ENCODE data around the gene SIAH2.
A peak's percentile ranks its signal among the peaks of the same experiment; 100 is the strongest.

The SIAH2 gene

DNA sequence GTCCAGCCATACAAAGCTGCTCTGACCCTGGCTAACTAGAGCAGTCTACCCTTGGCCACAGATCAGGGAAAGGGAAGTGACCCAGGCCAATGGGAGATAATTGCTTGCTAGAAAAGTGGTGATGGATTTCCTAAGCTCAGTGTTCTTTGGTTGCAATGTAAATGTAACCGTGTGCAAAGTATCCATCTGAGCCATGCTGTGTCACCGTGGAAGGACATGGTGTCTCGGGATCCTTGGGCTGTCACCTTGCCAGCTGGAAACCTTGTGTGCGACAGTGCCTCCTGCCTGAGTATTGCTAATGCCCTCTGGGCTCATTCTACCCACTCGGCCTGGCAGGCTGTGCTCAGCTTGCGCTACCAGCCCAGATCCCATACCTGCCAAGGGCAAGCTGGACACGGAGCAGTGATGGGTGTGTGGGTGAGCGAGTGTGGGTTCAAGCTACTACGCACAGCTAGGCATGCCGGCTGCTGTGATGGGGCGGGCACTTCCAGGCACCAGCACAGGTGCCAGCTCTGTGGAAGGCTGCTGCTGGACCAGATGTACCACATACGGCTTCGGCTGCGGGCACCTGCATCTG, 10.7 kb upstream of the SIAH2 start:
- no peak for DNase-seq

DNA sequence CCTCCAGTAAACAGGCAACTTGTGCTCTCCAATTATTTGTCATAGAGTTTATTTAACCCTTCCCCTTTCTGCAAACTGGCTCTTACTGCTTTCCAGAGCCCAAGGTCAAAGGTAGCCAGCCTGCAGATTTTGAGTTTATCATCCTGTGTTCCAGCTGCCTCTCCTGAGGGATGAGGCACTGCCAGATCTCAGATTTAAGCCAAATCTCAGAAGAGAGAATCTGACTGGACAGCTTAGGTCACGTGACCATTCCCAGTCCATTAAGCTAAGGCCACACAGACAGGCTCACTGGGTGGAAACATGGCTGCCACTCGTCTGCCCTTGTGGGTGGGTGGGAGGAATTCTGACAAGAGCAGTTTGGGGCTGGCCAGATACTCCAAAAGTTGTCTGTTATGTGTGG, 8.6 kb upstream of the SIAH2 start:
- DNase-seq: no peak

DNA sequence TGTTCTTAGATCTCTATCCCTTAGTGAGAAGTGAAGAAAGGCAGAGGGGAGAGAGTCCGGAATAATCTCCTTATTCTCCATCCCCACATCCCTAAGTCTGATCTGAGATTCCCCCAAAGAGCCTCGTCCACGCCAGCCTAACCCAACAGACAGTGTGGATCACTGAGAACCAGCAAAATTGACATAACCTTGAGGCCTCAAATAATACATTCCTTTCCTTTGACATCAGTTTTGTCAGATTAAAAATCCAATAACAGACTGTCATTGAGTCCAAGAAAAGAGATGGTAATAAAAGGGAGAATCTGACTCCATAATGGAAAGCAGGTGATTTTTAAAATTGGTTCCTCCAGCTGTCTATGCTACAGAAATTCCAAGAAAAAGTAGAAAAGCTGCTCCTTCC, 7.7 kb upstream of the SIAH2 start:
- no peak for DNase-seq

DNA sequence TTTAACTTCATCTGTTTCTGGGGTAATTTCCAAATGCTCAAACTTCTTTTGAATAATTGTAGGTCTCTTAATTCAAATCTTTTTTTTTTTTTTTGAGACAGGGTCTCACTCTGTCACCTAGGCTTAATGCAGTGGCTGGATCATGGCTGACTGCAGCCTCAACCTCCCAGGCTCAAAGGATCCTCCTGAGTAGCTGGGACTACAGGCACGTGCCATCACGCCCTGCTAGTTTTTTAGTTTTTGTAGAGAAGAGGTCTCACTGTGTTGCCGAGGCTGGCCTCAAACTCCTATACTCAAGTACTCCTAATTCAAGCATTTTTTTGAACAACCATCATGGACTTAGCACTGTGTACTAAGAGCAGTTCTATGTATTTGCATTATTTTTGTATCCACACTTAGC, 3.8 kb upstream of the SIAH2 start:
- no peak for DNase-seq

DNA sequence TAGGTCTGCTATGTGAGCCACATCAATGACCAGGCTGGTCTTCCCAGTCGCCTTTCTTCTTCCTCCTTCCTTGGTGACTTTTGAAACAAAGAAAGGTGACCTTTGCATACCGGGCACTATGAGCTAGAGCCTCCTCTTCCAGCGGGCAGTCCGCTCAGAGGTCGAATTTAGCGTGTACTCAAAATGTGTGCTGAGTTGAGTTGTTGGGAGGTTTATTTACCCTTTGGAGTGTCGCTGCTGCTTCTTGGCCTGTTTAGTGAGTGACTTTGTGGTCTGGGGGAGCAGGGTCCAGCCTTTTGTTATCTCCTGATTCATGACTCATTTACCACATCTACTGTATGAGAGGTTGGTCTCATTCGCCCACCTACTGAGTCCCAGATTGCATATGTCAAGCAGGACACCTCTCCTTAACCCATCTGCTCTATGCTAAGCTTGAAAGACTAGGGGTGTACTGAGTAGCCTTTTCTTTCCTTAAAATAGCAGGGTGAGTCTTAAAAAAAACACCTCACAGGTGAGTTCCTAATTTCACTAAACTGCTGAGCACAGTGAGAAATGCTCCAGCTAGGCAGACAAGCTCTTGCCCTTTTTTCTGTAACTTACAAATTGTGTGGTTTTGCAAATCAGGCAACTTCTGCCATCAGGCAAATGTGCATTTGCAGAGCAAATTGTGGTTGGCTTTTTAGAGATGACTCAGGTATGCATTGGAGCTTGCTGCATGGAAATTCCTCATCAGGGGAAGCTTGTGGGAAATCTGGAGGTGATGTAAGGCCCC, 3.2 kb upstream of the SIAH2 start:
- peak; percentile 58 to 88 for DNase-seq

DNA sequence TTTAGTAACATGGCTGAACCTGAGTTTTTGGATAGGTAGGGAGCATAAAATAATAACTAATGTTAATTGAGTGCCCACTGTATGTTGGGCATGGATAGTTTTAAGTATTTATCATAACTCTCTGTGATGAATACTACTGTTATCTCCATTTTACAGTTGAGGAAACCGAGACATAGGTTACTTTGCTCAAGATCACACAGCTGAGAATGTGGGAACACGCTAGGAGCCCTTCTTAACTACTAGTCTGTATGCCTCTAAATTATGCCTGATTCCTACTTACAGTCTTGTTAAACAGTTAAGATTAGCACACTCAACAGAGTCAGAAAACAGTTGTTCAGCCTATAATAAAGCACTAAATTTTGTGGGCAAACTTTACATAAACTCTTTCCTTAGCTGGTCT, 2.0 kb upstream of the SIAH2 start:
- no peak for DNase-seq

DNA sequence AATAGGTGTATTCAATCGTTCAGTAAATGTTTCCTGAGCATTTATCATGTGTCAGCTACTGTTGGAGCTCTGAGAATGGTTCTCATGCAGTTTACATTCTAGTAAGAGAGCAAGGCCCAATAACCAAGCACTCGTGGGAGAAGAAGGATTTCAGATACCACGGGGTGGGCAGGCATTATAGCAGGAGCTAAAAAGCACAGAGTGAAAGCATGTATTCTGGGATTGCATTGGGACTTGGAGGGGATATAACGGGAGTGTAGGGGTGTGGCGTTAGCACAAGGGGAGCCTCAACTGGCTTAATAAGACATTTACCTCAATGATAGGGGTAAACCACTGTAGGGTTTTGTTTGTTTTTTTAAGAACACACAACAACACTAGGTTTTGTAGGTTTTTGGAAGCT, 1.6 kb upstream of the SIAH2 start:
- DNase-seq: no peak

DNA sequence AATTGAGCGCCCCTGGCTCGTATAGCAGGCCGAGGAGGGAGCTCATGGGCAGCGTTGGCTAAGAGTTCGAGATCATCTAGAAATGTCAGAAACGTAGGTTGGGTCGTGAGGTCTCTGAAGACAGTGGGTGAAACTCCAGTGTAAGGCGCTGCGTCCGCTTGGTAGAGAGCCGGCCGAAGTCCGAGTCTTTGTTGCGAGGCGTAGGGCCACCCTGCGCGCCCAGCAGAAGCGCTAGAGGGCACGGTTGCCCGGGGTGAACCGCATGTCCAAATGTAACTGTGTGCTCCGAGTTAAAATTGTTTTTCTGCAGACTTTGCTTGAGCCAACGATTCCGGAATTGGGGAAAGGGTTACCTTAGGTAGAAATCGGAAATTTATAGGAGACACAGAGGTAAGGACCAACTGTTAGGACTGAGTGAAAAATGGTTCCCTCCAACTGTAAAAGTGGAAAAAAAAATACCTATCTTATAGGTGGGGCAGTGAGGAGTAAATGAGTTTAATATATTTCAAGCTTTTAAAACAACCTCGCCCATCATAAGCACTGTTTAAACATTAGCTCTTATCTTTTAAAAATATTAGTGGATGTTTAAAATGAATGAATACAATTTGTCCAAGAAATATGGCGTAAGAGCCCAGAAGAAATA, 993 bp upstream of the SIAH2 start:
- DNase-seq: peak; percentile 59 to 64

DNA sequence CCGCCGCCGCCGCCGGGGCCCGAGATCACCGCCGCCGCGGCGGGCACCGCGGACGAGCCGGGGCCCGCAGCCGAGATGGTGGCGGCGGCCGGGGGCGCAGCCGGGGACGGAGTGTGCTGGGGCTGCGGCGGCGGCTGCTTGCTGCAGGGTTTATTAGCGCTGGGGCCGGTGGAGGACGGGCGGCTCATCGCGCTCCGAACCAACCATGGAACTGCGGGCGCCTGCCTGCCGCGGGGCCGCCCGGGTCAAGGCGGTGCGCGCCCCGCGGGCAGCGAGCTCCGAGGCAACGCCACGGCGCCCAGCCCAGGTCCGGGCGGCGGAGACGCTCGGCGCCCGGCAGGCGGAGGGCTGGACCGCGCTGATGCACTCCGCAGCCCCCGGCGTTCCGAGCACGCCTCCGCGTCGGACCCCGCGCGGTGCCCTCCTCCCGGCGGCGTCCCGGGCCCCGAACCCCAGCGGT, 277 bp downstream of the SIAH2 start:
- no peak for DNase-seq

DNA sequence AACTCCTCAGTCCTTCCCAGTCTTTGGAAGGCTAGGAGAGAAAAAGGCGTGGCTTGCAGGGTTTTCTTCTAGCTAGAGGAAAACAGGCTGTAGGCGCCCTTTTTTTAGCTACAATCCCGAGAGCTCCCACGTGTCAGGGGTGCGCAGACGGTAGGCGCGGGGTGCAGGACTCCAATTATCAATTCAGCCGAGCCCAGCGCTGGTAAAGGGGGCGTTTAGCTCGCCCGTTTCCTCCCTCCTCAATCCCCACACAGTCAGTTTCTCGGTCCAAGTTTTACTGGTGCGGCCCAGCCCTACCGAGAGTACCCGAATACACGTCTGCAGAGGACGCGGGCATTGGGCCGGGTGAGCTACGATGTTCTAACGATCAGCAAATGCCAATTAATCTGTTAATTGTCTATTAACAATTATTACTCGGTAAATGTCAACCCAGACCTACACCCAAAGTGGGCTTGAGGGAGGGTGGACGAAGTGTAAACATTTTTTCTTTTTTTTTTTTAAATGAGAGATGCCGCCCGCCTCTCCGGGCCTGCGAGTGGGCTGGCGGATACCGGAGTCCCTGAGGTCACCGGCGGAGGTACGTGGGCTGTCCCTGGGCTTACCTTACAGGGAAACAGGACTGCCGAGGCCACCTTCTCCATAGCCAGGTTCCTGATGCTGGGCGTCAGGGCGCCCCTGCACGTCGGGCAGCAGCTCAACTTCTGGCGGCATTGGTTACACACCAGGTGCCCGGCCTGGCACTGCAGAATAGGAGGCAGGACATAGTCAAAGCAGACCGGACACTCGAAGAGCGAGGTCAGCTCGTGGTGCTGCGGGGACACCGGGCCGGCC, 923 bp downstream of the SIAH2 start:
- peak; percentile 55 to 67 for DNase-seq

DNA sequence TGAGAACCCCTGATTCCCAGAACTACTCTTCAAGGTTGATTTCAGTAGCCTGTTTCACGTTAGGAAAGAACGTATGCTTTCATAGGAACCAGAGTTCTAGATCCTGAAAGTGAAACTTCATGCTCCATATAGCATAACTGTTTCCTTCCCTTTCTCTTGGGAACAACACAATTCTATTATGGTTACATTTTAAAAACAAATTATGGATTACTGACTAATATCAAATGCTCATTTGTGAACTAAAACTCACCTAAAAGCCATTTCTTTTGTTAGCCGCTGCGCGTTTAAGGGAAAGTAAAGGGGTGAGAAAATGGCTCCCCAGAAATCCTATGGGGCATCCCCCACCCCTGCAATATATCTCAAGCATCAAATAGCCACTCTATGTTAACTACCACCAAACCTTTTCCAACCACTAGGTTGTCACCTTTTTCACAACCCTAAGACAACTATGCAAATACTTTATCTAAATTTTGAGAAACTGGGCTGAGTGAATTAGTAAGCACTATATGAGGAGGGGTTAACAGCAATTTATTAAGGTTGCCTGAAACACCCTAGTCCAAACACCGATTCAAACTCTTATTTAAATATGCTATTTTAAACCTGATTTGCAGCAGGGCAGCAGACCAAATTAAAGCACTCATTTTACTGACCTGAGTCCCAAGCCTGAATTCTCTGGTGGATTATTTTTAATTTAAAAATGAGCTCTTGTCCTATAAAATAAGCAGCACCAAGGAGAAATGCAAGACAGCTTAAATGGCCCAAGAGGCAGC, 2.4 kb downstream of the SIAH2 start:
- peak; percentile 60 to 61 for DNase-seq

DNA sequence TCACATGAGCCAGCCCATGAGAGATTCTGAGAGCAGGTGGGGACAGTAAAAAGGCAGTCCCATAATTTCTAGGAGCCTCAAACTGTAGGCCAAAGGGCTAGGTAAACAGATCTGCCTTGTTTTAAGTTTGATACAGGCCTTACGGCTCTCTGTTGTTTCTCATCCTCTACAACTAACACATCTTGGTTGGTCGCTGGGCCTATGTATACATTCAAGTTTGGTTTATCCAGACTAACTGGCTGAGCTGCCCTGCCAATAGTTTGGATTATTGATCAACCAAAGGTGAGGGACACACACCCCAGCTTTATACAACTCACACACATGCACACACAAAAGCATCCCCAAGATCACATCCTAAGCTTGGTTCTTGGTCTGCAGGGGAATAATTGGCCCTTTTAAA, 3.0 kb downstream of the SIAH2 start:
- no peak for DNase-seq

DNA sequence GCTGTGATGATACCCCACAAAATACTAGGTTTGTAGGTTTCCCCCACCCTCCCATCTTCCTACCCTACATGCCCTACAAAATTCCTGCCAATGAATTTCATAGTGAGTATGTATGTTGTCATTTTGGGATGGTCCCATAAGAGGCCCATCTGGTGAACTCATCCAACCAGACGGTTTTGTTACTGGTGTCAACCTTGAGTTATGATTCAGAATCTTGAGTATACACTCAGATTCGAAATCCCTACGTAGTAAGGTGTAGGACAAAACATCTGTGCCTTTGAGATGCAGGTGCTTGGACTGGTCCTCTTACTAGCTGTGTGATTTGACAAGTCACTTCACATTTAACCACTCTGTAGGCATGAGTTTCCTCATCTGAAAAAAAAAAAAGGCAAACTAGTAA, 3.6 kb downstream of the SIAH2 start:
- no peak for DNase-seq

DNA sequence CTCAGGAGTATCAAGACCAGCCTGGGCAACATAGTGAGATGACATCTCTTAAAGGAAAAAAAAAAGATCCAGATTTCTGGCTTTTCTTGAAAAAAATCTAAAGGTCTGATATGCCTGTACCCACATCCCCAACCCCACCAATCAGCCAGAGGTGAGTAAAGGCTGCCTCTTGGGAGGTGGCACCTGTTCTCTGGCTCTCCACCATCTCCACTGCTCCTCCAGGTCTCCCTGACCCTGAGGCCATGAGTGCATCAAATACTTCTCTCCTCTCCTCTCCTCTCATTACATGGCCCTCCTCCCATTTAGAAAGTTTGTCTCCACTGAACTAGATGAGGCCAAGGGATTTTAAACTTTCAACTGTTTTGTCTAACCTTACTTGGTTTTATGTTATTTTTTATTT, 5.2 kb downstream of the SIAH2 start:
- DNase-seq: no peak

DNA sequence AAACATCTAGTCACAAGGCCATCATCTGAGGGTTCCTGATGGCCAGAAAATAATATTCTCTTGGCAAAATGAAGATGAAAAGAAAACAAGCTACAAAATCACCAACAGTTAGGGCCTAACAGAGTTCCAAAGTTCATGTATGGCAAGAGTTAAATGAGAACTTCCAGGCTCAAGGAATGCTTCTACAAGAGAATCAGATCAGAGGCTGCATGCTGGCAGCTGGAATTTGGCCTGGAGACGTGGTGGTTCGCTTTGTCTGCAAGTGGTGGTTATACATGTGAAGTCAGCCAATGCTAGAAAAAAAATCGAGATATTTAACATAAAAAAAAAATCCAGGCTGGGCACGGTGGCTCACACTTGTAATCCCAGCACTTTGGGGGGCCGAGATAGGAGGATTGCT, 5.6 kb downstream of the SIAH2 start:
- no peak for DNase-seq

DNA sequence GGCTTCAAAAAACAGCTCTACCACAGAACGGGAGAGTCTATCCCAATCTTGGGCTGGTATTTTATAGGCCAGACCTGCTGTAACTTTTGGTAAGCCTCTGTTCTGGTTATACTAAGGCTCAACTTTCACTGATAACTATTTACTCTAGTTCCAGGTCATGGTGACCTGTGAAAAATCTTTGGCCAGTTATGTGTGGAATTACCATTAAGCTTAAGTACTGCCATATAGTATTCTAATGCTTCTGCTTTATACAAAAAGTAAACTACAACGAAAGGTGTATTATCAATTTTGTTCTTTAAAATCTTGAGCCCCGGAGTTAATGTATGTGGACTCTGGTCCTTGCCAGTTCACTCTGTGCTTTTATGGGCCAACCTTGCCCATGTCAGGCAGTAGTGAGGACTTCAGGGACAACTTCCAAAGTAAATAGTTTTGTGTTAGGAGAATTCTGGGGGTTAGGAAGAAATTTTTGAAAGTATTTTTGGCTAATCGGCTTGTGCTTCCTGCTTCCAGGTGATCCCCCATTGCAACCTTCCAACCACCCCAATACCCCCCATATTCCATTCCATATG, 6.4 kb downstream of the SIAH2 start:
- no peak for DNase-seq

DNA sequence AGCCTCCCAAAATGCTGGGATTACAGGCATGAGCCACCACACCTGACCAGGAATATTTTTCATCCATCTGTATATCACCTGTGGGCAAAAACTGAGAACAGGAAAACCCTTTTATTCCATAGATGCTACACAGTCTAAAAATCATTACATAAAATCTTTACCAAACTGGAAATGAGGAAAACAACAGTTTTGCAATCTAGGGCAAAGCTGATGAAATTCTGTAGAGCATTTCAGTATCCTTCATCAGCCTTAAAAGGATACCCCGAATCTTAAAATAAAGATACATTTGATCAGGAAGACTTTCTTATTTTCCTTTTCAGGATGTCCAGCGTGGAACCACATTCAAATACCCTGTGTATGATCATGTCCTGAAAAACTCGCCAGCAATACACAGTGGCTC, 7.1 kb downstream of the SIAH2 start:
- peak; percentile 47 to 73 for DNase-seq

DNA sequence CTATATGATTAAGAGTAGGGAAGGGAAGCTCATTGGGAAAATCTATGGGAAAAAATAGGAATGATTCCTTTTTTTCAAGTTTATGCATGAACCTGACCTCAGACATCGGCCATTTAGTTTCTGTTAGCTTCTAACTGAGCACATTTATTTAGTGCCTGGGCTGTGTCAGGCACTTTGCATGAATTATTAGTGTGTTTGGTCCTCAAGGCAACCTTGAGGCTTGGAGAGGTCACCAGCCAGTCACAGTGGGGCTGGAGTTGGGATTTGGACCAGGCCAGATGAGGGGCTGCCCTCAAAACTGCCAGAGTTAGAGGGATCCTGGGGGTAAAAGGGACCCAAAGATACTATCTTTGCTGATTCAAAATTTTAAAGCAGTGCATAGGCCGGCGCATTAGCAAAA, 8.1 kb downstream of the SIAH2 start:
- no peak for DNase-seq

DNA sequence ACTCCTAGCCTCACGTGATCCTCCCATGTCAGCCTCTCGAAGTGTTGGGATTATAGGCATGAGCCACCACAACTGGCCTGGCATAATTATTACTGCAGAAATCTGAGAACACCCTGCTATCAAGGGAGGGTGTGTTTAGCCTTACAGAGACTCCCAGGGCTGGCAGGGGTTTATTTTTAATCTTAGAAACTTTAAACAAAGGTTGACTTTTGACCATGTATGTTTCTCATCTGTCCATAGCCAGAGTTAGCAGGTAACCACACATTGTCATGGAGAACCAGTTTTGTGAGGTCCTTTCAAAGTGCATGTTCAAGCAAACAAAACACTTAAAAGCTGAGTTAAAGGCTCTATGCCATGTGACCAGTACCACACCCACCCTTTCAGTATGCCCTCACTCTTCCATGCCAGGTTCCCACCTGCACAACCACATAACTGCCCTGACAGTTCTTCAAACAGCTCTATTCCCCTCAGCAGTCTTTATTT, 11.1 kb downstream of the SIAH2 start:
- DNase-seq: no peak

DNA sequence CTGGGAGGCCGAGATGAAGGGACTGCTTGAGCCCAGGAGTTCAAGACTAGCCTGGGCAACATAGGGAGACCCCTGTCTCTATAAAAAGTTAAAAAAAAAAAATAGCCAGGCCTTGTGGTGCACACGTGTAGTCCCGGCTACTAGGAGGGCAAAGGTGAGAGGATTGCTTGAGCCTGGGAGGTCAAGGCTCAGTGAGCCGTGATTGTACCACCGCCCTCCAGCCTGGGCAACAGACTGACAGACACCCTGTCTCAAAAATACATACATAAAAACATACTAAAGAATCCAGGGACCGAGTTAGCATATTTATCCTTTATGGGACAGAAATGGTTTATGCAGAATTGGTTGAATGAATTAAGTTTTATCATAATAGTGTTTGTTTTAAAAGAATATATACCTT, 13.7 kb downstream of the SIAH2 start:
- DNase-seq: no peak

DNA sequence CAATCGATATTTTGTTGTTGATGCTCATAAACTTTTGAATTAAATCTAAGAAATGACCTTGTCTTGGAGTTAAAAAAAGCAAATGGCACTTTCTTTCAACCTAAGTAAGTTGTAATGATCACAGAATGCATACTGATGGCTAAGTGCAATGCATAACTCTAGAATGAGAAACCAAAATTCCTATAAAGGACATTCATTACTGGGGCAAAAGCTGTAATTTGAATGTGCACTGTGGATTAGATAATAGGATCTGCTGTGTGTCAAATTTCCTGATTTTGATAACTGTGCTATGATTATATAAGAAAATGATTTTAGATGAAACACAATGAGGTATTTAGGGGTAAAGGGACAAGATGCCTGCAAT, 14.3 kb downstream of the SIAH2 start:
- no peak for DNase-seq

Measured in inflammatory macrophage treated with lipopolysaccharide for 1 hour (primary cell).